K562 (cell line): ENCODE data around the gene CELSR1. TPM values are rescaled to one million over a fixed set of nuclear protein-coding genes. Genes with fewer than 3 reads are reported as not detected.

Source experiments
- CBX3 ChIP-seq, 2 experiments: IDR thresholded peaks; 1 replicate in 1 of 2; 2 replicates in 1 of 2; pipeline ENCODE4 v1.6.1; 2012; ENCODE audit warnings: inconsistent platforms in 2 of 2, low read length in 2 of 2, borderline replicate concordance in 1 of 2, control low read depth in 1 of 2
- CREB1 ChIP-seq, 2 experiments: sonication (generic) in 1 of 2; formaldehyde crosslinking in 1 of 2; IDR thresholded peaks; 2 replicates each; pipeline versions ENCODE4 v1.6.1 to v1.8.0; 2012 to 2022; ENCODE audit warnings: inconsistent platforms in 1 of 2, mild to moderate bottlenecking in 1 of 2, missing genetic modification reagents in 1 of 2, moderate library complexity in 1 of 2
- DPF2 ChIP-seq: fragments of 450-650 bp; IDR thresholded peaks from 2 replicates; pipeline ENCODE4 v1.6.1; 2016
- MECOM ChIP-seq: fragments of 250-450 bp; sonication (Bioruptor Pico); IDR thresholded peaks from 2 replicates; pipeline ENCODE4 v1.8.0; 2022; ENCODE audit warnings: inconsistent platforms
- RNF2 ChIP-seq: sonication (generic); IDR thresholded peaks from 2 replicates; pipeline ENCODE4 v1.6.1; 2016
- TEAD2 ChIP-seq: fragments of 450-650 bp; IDR thresholded peaks from 2 replicates; pipeline ENCODE4 v1.6.1; 2016; ENCODE audit warnings: missing genetic modification characterization, control low read depth, missing compliant biosample characterization
- polyA plus RNA-seq, 8 experiments: library from polyadenylated mRNA; depleted of rRNA in 4 of 8; stranded (reverse) in 5 of 8; unstranded in 3 of 8; fragments of >200 nt; fragmentation: Nextera tagmentation in 2 of 8; fragmentation: Illumina TruSeq in 1 of 8; extraction: Ambion mirVana in 2 of 8; extraction: Trizol in 1 of 8; gene quantifications; 2 replicates each; pipeline versions ENCODE4 v1.2.1 to v1.2.3, GENCODE V29; 2011 to 2014; ENCODE audit warnings: inconsistent platforms in 1 of 8, missing spikeins in 1 of 8
- total RNA-seq, 7 experiments: library from RNA; depleted of rRNA in 6 of 7; stranded (reverse); fragments of >200 nt in 6 of 7; fragmentation: Illumina TruSeq in 2 of 7; extraction: Trizol in 2 of 7; gene quantifications; 2 replicates each; pipeline versions ENCODE4 v1.2.1 to v1.2.3, GENCODE V29; 2011 to 2021; ENCODE audit warnings: low replicate concordance in 1 of 7
- TF ChIP-seq, protein P1 (sequence below): fragments of 250-450 bp; sonication (Bioruptor Pico); IDR thresholded peaks from 2 replicates; pipeline ENCODE4 v1.4.0; 2020; ENCODE audit warnings: mild to moderate bottlenecking
- TF ChIP-seq, protein P2 (sequence below): fragments of 450-650 bp; IDR thresholded peaks from 2 replicates; pipeline ENCODE4 v1.6.1; 2018; ENCODE audit not compliant: partially characterized antibody
- TF ChIP-seq, protein P3 (sequence below): fragments of 450-650 bp; formaldehyde crosslinking; IDR thresholded peaks from 2 replicates; pipeline ENCODE4 v1.4.0; 2022; ENCODE audit warnings: mild to moderate bottlenecking, moderate library complexity
- TF ChIP-seq, protein P4 (sequence below): fragments of 250-450 bp; sonication (Bioruptor Pico); IDR thresholded peaks from 2 replicates; pipeline ENCODE4 v1.8.0; 2021; ENCODE audit warnings: moderate library complexity, mild to moderate bottlenecking, inconsistent platforms

Gene CELSR1
- total and polyA plus RNA-seq, 9 of the 15 experiments (the other 6 are each of a cell fraction or from before 2014, with no cell fraction given) = under 0.01 to 0.09 TPM; not detected in 7

DNA sequence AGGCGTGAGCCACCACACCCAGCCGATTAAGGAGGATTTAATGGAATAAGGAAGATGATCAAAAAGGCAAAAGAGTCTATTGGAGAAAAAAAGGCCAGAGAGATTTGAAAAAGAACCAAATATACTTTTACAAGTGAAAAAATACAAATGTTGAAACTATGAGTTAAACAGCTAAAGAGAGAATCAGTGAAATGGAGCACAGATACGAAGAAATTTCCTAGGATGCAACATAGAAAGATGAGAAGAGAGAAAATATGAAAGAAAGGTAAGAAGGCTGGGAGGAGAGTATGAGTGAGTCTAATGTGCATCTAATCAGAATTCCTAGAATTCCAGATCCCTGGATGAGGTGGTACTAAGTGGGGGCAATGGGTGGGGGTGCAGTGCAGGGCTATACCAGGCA is 19.4 kb upstream of the CELSR1 start (continued):
- TF ChIP-seq RNF2 = no peak
- TF ChIP-seq, protein P1, sequence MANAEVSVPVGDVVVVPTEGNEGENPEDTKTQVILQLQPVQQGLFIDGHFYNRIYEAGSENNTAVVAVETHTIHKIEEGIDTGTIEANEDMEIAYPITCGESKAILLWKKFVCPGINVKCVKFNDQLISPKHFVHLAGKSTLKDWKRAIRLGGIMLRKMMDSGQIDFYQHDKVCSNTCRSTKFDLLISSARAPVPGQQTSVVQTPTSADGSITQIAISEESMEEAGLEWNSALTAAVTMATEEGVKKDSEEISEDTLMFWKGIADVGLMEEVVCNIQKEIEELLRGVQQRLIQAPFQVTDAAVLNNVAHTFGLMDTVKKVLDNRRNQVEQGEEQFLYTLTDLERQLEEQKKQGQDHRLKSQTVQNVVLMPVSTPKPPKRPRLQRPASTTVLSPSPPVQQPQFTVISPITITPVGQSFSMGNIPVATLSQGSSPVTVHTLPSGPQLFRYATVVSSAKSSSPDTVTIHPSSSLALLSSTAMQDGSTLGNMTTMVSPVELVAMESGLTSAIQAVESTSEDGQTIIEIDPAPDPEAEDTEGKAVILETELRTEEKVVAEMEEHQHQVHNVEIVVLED (CRISPR knock-in tag) = no peak
- no peak for TF ChIP-seq CREB1 (IDR thresholded peaks at IDR 0.05)
- no peak for TF ChIP-seq CREB1 (CRISPR knock-in tag; IDR thresholded peaks at IDR 0.05)
- TF ChIP-seq, protein P2, sequence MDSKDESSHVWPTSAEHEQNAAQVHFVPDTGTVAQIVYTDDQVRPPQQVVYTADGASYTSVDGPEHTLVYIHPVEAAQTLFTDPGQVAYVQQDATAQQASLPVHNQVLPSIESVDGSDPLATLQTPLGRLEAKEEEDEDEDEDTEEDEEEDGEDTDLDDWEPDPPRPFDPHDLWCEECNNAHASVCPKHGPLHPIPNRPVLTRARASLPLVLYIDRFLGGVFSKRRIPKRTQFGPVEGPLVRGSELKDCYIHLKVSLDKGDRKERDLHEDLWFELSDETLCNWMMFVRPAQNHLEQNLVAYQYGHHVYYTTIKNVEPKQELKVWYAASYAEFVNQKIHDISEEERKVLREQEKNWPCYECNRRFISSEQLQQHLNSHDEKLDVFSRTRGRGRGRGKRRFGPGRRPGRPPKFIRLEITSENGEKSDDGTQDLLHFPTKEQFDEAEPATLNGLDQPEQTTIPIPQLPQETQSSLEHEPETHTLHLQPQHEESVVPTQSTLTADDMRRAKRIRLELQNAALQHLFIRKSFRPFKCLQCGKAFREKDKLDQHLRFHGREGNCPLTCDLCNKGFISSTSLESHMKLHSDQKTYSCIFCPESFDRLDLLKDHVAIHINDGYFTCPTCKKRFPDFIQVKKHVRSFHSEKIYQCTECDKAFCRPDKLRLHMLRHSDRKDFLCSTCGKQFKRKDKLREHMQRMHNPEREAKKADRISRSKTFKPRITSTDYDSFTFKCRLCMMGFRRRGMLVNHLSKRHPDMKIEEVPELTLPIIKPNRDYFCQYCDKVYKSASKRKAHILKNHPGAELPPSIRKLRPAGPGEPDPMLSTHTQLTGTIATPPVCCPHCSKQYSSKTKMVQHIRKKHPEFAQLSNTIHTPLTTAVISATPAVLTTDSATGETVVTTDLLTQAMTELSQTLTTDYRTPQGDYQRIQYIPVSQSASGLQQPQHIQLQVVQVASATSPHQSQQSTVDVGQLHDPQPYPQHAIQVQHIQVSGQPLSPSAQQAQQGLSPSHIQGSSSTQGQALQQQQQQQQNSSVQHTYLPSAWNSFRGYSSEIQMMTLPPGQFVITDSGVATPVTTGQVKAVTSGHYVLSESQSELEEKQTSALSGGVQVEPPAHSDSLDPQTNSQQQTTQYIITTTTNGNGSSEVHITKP = no peak
- TF ChIP-seq TEAD2 = no peak
- 0 out of 3 replicates have a peak, but pooled peaks of 1 of the 2 experiments have one; percentile 34 for TF ChIP-seq CBX3 (IDR thresholded peaks at IDR 0.05; ENCODE audit: borderline replicate concordance in 1 of 2, low read length in 2 of 2)
- TF ChIP-seq MECOM (CRISPR knock-in tag) = no peak
- TF ChIP-seq, protein P3, sequence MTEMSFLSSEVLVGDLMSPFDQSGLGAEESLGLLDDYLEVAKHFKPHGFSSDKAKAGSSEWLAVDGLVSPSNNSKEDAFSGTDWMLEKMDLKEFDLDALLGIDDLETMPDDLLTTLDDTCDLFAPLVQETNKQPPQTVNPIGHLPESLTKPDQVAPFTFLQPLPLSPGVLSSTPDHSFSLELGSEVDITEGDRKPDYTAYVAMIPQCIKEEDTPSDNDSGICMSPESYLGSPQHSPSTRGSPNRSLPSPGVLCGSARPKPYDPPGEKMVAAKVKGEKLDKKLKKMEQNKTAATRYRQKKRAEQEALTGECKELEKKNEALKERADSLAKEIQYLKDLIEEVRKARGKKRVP (CRISPR knock-in tag) = no peak
- TF ChIP-seq, protein P4, sequence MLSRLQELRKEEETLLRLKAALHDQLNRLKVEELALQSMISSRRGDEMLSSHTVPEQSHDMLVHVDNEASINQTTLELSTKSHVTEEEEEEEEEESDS = no peak
- no peak for TF ChIP-seq DPF2
- TF ChIP-seq, all 486 proteins: peak for 3
